ENCODE measurements around the gene FUT8. TPM values are rescaled to one million over a fixed set of nuclear protein-coding genes. Genes with fewer than 3 reads are reported as not detected.

Gene FUT8
- total and polyA plus RNA-seq, 9 donors, result 9.2 to 21.1 (median 13.4) TPM

- Histone ChIP-seq H3K4me3 (ENCODE audit: low read length) (no peak overlapping the region), H3K27ac (ENCODE audit: low read length) (no peak overlapping the region), H3K4me1 (ENCODE audit: control insufficient read depth, insufficient read depth, low read length) (no peaks in the 10 kb centered on the region), H3K36me3 (ENCODE audit: control insufficient read depth, insufficient read depth, low read length) (no peaks in the 10 kb centered on the region), H3K9me3 (replicated peaks; ENCODE audit: control insufficient read depth, low read depth, low read length) (no peaks in the 10 kb centered on the region), H3K27me3 (ENCODE audit: control insufficient read depth, insufficient read depth, low read length) (no peaks in the 10 kb centered on the region)
- no peak for DNase-seq
- WGBS (ENCODE audit: insufficient coverage), result 84% methylated on average over 6 of the region's 6 CpGs
Measured at GRCh38 chr14:65387171-65387570, 25.4 kb upstream of the FUT8 start.

GRCh38 chr14:65387628-65388027 is 24.9 kb upstream of the FUT8 start:
- Histone ChIP-seq H3K9me3 (replicated peaks; ENCODE audit: control insufficient read depth, low read depth, low read length) (no peaks in the 10 kb centered on the region), H3K27ac (ENCODE audit: low read length) (no peak overlapping the region), H3K4me3 (ENCODE audit: low read length) (no peak overlapping the region), H3K27me3 (ENCODE audit: control insufficient read depth, insufficient read depth, low read length) (no peaks in the 10 kb centered on the region), H3K36me3 (ENCODE audit: control insufficient read depth, insufficient read depth, low read length) (no peaks in the 10 kb centered on the region), H3K4me1 (ENCODE audit: control insufficient read depth, insufficient read depth, low read length) (no peaks in the 10 kb centered on the region)
- WGBS (ENCODE audit: insufficient coverage), result no CpG with 5 or more reads among the region's 1 CpG
- DNase-seq, result no peak

- Histone ChIP-seq H3K27ac (ENCODE audit: low read length) (no peak overlapping the region), H3K27me3 (ENCODE audit: control insufficient read depth, insufficient read depth, low read length) (no peaks in the 10 kb centered on the region), H3K4me3 (ENCODE audit: low read length) (no peak overlapping the region), H3K36me3 (ENCODE audit: control insufficient read depth, insufficient read depth, low read length) (no peaks in the 10 kb centered on the region), H3K4me1 (ENCODE audit: control insufficient read depth, insufficient read depth, low read length) (no peaks in the 10 kb centered on the region), H3K9me3 (replicated peaks; ENCODE audit: control insufficient read depth, low read depth, low read length) (peaks cover 10% of the 10 kb centered on the region)
- no peak for DNase-seq
- 83% methylated on average over 1 of the region's 4 CpGs for WGBS (ENCODE audit: insufficient coverage)
Measured at GRCh38 chr14:65392296-65392695, 20.2 kb upstream of the FUT8 start.

- Histone ChIP-seq H3K4me3 (ENCODE audit: low read length) (no peak overlapping the region), H3K4me1 (ENCODE audit: control insufficient read depth, insufficient read depth, low read length) (no peaks in the 10 kb centered on the region), H3K36me3 (ENCODE audit: control insufficient read depth, insufficient read depth, low read length) (no peaks in the 10 kb centered on the region), H3K27ac (ENCODE audit: low read length) (no peak overlapping the region), H3K9me3 (replicated peaks; ENCODE audit: control insufficient read depth, low read depth, low read length) (peaks cover 10% of the 10 kb centered on the region), H3K27me3 (ENCODE audit: control insufficient read depth, insufficient read depth, low read length) (no peaks in the 10 kb centered on the region)
- no peak for DNase-seq
- WGBS (ENCODE audit: insufficient coverage), result 83% methylated on average over 1 of the region's 5 CpGs
Measured at GRCh38 chr14:65396082-65396910, 16.2 kb upstream of the FUT8 start.

- no peak for DNase-seq
- no peaks in the 10 kb centered on the region for H3K9me3 ChIP-seq (replicated peaks; ENCODE audit: control insufficient read depth, low read depth, low read length)
Measured at GRCh38 chr14:65403231-65403630, 9.3 kb upstream of the FUT8 start.

GRCh38 chr14:65408113-65408512 is 4.4 kb upstream of the FUT8 start:
- no peak for DNase-seq
- no peaks in the 10 kb centered on the region for H3K9me3 ChIP-seq (replicated peaks; ENCODE audit: control insufficient read depth, low read depth, low read length)
- H3K27me3 ChIP-seq (ENCODE audit: control insufficient read depth, insufficient read depth, low read length), result no peaks in the 10 kb centered on the region
- no peaks in the 10 kb centered on the region for H3K36me3 ChIP-seq (ENCODE audit: control insufficient read depth, insufficient read depth, low read length)
- WGBS (ENCODE audit: insufficient coverage), result no CpG with 5 or more reads among the region's 3 CpGs
- no peaks in the 10 kb centered on the region for H3K4me1 ChIP-seq (ENCODE audit: control insufficient read depth, insufficient read depth, low read length)
- no peak overlapping the region for H3K27ac ChIP-seq (ENCODE audit: low read length)
- no peak overlapping the region for H3K4me3 ChIP-seq (ENCODE audit: low read length)

More at GRCh38 chr14:65403231-65403630, 9.3 kb upstream of the FUT8 start:
- Histone ChIP-seq H3K4me1 (ENCODE audit: control insufficient read depth, insufficient read depth, low read length) (no peaks in the 10 kb centered on the region), H3K27me3 (ENCODE audit: control insufficient read depth, insufficient read depth, low read length) (no peaks in the 10 kb centered on the region), H3K4me3 (ENCODE audit: low read length) (no peak overlapping the region), H3K36me3 (ENCODE audit: control insufficient read depth, insufficient read depth, low read length) (no peaks in the 10 kb centered on the region), H3K27ac (ENCODE audit: low read length) (no peak overlapping the region)

- WGBS (ENCODE audit: insufficient coverage), result no CpG with 5 or more reads among the region's 2 CpGs
- no peaks in the 10 kb centered on the region for H3K36me3 ChIP-seq (ENCODE audit: control insufficient read depth, insufficient read depth, low read length)
- H3K27me3 ChIP-seq (ENCODE audit: control insufficient read depth, insufficient read depth, low read length), result no peaks in the 10 kb centered on the region
- DNase-seq, result no peak
- no peak overlapping the region for H3K27ac ChIP-seq (ENCODE audit: low read length)
- no peaks in the 10 kb centered on the region for H3K9me3 ChIP-seq (replicated peaks; ENCODE audit: control insufficient read depth, low read depth, low read length)
- no peak overlapping the region for H3K4me3 ChIP-seq (ENCODE audit: low read length)
- peaks cover 5% of the 10 kb centered on the region for H3K4me1 ChIP-seq (ENCODE audit: control insufficient read depth, insufficient read depth, low read length)
Measured at GRCh38 chr14:65410640-65411039, 1.9 kb upstream of the FUT8 start.

GRCh38 chr14:65411656-65412031 is 886 bp upstream of the FUT8 start:
- Histone ChIP-seq H3K27me3 (ENCODE audit: control insufficient read depth, insufficient read depth, low read length) (no peaks in the 10 kb centered on the region), H3K4me3 (ENCODE audit: low read length) (peak overlapping the region; percentile 83), H3K27ac (ENCODE audit: low read length) (peak overlapping the region; percentile 78), H3K4me1 (ENCODE audit: control insufficient read depth, insufficient read depth, low read length) (peaks cover 5% of the 10 kb centered on the region), H3K9me3 (replicated peaks; ENCODE audit: control insufficient read depth, low read depth, low read length) (no peaks in the 10 kb centered on the region), H3K36me3 (ENCODE audit: control insufficient read depth, insufficient read depth, low read length) (no peaks in the 10 kb centered on the region)
- WGBS (ENCODE audit: insufficient coverage), result under 1% methylated on average over 31 of the region's 31 CpGs
- DNase-seq, result peak; percentile 97

- Histone ChIP-seq H3K27me3 (ENCODE audit: control insufficient read depth, insufficient read depth, low read length) (no peaks in the 10 kb centered on the region), H3K4me1 (ENCODE audit: control insufficient read depth, insufficient read depth, low read length) (peaks cover 5% of the 10 kb centered on the region), H3K36me3 (ENCODE audit: control insufficient read depth, insufficient read depth, low read length) (no peaks in the 10 kb centered on the region), H3K4me3 (ENCODE audit: low read length) (peak overlapping the region; percentile 83), H3K9me3 (replicated peaks; ENCODE audit: control insufficient read depth, low read depth, low read length) (no peaks in the 10 kb centered on the region), H3K27ac (ENCODE audit: low read length) (peak overlapping the region; percentile 78)
- peak; percentile 27 for DNase-seq
- under 1% methylated on average over 58 of the region's 87 CpGs for WGBS (ENCODE audit: insufficient coverage)
Measured at GRCh38 chr14:65412856-65413738, 567 bp downstream of the FUT8 start.

GRCh38 chr14:65413739-65414045 is 1.2 kb downstream of the FUT8 start:
- no peak for DNase-seq
- Histone ChIP-seq H3K27ac (ENCODE audit: low read length) (no peak overlapping the region), H3K36me3 (ENCODE audit: control insufficient read depth, insufficient read depth, low read length) (no peaks in the 10 kb centered on the region), H3K27me3 (ENCODE audit: control insufficient read depth, insufficient read depth, low read length) (no peaks in the 10 kb centered on the region), H3K4me3 (ENCODE audit: low read length) (peak overlapping the region; percentile 83), H3K9me3 (replicated peaks; ENCODE audit: control insufficient read depth, low read depth, low read length) (no peaks in the 10 kb centered on the region), H3K4me1 (ENCODE audit: control insufficient read depth, insufficient read depth, low read length) (peaks cover 5% of the 10 kb centered on the region)
- WGBS (ENCODE audit: insufficient coverage), result 0% methylated on average over 2 of the region's 6 CpGs

All from muscle of leg (tissue), 11 donors.